GM18858 (cell line): ENCODE data around the gene KLF5.

ENCODE experiments used
- ATAC-seq: cut with Tn5 transposase; IDR thresholded peaks from one replicate; pipeline ENCODE4 v1.9.1; 2021; ENCODE audit not compliant: unreplicated experiment

The KLF5 gene

DNA sequence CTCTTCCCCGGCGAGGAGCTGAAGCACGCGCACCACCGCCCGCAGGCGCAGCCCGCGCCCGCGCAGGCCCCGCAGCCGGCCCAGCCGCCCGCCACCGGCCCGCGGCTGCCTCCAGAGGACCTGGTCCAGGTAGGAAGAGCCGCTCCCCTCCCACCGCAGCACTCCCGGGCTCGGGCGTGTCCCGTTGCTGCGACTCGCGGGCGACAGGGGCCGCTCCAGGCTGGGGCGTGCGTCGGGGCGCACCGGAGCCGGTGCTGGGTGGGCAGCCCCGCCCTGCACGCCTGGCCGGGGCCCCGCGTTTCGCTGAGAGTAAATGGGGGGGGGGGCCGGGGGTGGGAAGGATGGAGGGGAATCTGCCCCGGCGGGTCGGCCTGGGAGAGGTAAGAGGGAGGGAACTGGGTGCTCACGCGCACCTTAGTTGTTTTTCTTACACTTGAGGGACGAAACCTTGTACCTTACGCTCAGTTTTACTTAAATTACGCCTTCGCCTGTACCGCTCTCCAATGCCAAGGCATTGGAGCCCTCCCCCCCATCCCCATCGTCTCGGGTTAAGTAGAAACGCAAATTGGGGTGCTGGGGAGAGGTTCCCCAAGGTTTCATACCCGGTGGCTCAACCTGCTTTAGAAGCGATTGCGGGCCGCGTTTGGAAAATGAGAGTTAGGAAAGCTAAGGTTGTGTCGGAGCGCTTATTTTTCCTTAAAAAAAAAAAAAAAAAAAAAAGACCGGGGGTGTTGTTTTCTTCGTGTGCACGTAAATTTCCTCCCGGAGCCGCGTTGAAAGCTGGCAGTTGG is 850 bp downstream of the KLF5 start:
- ATAC-seq = peak; percentile 24

DNA sequence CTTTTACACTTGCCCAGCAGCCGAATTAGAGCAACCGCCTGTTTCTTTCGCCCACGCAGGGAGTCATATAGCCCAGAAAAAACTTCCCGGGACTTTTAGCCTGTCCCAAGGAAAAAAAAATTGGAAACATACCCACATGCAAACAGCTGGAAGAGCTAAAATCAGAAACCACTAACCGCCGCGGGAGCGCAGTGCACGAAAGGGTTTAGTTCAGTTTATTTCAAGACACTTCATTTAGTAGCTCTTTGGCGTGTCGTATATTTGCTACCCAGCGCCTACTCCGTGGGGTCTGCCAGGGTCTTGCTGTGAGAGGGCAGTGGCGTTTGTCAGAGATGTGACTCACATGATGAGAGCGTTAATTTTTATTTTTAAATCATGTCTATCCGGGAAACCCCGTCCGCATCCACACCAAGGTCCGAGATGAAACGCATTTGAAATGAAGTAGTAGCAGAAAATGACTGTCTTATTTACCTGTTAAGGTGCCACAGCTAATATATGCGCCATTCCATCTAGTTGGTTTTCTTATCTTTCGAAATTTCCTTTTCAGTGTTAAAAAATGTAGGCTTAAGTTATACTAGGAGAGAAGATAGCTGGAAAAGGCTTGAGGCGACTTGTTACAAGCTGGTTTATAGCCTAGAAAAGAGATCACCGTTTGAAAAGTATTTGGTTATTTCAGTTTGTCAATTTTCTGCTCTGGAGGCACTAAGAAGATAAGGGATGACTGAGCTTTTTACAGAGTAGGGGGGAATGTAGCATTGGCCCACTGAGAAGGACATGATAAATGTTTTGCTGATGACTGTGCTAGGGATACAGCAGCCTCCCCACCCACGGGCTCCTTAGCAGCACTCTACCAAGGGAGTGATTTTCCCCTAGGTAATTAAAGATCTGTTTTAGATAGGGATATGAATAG is 1.7 kb downstream of the KLF5 start:
- no peak for ATAC-seq

DNA sequence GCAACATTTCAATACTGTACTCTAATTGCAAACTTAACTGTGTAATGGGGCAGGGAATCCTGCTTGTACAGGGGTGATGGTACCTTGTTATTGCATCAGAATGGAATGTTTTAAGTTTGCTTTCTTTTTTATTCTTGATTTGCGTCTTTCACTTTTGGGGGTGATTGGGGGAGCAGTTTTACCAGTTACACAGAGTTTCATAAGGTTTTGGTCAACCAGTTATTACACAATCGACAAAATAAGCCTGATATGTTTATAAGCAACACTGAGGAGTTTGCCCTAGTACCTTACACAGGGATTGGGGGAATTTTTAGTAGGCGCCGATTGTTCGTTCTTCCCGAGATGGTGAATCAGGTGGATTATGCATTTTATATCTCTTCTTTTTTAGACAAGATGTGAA is 2.7 kb downstream of the KLF5 start:
- no peak for ATAC-seq

DNA sequence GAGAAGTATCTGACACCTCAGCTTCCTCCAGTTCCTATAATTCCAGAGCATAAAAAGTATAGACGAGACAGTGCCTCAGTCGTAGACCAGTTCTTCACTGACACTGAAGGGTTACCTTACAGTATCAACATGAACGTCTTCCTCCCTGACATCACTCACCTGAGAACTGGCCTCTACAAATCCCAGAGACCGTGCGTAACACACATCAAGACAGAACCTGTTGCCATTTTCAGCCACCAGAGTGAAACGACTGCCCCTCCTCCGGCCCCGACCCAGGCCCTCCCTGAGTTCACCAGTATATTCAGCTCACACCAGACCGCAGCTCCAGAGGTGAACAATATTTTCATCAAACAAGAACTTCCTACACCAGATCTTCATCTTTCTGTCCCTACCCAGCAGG is 3.1 kb downstream of the KLF5 start:
- ATAC-seq = no peak

DNA sequence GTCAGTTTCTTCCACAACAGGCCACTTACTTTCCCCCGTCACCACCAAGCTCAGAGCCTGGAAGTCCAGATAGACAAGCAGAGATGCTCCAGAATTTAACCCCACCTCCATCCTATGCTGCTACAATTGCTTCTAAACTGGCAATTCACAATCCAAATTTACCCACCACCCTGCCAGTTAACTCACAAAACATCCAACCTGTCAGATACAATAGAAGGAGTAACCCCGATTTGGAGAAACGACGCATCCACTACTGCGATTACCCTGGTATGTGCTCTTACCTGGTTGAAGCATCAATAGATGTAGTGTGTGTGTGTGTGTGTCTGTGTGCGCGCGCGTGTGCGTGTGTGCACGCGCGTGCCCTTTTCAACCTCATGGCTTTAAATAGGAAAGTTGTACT is 3.7 kb downstream of the KLF5 start:
- ATAC-seq = no peak

DNA sequence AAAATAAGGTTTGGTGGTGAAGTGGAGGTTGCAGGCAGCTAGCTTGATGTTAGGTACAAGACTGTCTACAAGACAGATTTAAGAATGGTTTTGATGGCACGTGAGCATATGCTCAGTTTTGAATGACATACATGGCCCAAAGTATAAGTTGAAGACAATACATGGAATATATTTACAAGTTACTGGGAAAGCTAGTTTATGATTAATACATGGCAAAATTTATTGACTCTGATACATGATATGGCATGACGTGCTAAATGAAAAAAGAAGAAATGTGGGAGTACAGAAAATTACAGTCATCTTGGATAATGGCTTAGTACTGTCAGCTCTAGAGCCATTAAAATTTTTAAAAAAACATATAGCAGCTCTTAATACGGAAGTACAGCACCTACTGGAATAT is 4.4 kb downstream of the KLF5 start:
- ATAC-seq = no peak

DNA sequence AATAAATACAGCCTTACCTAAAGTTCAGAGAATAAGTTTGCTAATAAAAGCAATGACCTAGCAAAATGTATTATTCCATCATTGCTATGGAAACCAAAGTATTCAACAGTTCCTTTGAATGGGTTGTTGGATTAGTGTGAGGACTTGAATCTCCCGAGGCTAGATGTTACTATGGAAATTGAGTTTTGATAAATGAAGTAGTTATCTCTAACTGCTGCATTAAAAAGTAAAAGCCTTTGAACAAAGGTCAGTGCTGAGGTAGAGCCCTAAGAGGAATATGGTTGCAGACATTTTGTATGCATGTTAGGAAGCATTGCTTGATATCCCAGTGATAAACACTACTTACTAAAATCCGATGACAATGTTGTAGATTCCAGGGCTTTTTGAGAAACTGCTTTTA is 6.2 kb downstream of the KLF5 start:
- no peak for ATAC-seq

DNA sequence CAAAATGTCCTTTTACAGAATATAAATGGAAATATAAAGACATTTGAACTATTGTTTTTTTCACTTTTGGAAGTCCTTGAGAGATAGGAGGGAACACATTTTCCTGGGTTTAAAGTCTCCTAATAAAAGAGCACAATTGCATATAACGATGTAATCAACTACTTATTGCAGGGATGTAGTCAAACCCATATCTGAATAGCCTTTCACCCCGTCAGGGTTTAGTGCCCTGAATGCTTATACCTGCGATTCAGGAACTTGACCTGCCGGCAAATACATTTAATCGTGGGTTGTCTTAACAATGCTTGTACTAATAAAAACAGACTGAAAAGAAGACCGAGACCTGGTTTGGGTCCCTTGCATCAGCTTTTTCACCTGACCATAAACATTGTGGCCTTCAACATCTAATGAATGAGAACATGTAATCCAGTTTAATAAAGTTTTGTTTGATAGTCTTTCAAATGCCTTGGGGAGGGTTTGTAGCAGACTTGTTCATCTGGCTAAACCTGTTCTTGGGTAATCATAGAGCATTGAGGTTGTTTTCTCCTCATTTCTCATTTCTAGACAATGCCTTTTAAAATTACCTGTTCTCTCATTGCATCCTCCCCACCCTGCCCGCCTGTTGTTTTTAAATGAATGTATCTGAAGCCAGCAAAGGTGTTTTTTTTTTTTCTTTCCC is 7.0 kb downstream of the KLF5 start:
- no peak for ATAC-seq

DNA sequence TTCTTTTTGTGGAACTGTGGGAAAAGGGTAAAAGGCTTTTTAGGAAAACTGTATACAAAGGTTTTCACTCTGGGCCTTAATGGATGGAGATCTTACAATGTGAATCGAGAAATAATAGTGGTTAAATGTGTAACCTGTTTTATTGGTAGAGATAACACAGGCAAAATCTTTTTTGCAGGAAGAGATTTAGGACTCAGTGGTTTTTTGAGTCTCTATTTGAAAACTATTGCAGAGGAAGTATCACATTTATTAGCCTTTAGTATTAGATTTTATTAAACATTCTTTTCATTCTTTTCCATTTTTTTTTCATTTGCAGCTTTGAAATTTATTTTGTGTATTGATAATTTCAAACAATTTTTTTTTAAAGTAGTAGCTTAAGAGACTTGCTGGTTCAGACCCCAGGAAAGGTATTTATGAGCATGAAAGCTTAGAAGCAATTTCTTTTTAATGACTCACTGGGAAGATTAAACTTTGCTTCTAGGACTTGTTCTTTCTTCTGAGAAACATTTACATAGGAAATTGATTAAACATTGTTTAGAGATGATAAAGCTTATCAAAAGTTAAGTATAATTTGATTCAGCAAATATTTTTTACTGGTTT is 10.5 kb downstream of the KLF5 start:
- no peak for ATAC-seq

DNA sequence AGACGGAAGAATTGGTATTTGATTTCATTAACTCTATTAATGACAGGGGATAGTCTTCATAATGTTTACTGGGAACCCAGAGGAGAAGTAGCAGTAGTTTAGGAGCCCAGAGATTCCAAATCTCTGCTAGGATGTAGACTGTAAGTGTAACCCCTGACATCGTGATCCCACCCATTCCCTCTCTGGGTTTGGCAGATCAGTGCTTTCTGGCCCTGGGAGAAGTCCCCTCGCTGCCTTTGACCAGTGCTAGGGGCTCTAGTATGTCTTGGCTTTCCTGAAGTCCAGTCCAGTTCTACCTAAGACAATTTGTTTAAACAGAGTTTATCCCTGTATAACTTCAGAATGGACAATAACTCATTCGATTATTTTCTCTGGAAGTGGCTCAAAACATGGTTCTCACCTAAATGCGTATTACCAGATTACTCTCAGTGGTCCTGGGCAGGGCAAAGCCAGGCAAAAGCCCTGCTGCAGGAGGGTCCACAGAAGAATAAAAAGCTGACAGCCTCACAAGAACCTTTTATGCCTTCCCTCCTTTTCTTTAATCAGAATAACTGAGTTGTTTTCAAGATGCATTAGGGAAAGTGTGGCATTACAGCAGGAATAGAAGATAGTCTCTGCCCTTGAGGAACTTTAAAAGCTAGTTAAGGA is 11.8 kb downstream of the KLF5 start:
- ATAC-seq = no peak

DNA sequence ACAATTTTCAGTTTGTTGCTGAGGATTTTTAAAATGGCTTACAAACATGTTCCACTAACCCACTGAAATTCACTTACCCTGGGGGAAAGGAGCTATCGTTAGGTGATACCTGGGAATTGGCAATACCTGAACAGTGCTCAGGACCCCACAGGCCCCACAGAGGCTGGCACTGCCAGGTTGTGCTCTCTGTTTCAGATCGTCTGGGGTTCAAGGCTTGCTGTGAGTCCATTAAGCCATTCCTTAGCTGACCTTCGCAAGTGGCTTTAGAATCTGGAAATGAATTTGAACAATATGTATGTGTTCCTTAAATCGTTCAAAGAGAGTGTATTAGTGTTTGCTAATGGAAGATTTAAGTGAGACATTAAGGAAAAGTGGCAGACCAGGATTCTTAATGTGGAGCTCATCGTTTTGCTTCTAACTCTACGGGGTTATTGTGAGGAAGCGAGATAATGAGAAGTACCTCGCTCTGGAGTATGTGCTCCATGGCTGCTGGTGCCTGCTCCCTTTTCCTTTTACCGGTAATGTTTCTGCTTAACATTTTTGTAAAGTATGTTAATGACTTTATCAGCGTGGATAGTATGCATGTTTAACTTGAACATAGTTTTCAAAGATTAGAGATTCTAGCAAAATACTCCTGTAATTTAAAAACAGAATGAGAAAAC is 13.6 kb downstream of the KLF5 start:
- no peak for ATAC-seq

DNA sequence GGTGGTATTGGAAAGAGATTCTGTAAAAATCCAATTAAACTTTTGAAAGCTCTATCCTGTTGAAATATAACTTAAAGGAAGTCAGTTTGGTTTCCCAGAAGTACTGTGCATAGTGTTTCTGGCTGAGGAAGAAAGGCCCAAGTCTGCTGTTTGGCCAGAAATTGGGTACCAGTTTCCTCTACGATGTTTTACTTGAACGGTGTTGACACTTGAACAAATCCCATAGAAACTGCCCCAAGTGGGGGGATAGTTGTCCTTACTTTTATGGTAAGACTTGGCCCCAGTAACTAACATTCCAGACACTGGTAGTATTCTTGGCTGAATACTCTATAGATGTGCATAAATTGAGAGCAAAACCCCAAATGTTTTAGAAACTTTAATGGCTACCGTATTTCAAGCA is 14.2 kb downstream of the KLF5 start:
- ATAC-seq = no peak

DNA sequence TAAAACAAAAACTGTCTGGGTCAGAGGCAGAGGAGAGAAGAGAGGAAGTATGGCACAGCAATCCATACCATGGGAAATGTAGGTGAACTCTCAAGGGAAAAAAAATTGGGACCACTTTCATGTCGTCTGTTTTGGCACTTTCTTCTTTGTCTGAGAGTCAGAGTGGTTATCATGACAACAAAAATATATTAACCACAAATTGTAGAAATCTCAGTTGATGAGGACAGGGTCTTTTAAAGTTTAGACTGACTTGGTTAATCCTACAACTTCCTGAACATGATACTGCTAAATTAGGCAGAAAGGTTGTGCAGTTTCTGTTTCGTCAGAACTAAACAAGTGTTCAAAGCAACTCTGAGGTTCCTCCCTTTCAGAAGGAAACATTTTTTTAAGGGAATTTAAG is 15.2 kb downstream of the KLF5 start:
- ATAC-seq = no peak

DNA sequence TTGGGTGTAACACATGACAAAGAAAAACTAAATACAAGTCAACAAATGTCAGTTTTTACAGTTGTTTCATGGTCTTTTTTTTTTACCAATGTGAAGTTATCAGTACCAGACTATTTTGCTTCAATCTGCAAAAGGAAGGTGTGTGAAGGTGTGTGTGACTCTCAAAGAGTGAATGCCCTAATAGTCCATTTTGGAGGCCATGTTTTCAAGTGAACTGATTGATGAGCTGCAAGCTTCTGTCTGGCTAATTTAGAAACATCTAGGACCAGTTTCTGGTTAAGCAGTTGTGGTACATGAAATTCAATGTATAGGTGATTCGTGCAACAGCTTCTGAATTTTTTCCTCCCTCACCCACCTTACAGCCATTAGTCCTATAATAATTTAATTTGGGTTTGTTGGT is 16.1 kb downstream of the KLF5 start:
- ATAC-seq = no peak

DNA sequence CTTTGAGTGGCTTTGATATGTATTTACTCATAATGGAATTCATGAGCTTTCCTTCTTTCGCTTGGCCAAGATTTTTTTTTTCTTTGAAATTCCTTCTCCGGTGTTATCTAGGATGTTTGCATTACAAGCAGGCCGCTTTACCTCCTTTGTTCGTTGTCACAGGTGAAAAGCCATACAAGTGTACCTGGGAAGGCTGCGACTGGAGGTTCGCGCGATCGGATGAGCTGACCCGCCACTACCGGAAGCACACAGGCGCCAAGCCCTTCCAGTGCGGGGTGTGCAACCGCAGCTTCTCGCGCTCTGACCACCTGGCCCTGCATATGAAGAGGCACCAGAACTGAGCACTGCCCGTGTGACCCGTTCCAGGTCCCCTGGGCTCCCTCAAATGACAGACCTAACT is 16.7 kb downstream of the KLF5 start:
- ATAC-seq = no peak

DNA sequence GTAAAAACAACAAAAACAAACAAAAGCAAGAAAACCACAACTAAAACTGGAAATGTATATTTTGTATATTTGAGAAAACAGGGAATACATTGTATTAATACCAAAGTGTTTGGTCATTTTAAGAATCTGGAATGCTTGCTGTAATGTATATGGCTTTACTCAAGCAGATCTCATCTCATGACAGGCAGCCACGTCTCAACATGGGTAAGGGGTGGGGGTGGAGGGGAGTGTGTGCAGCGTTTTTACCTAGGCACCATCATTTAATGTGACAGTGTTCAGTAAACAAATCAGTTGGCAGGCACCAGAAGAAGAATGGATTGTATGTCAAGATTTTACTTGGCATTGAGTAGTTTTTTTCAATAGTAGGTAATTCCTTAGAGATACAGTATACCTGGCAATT is 17.1 kb downstream of the KLF5 start:
- no peak for ATAC-seq

DNA sequence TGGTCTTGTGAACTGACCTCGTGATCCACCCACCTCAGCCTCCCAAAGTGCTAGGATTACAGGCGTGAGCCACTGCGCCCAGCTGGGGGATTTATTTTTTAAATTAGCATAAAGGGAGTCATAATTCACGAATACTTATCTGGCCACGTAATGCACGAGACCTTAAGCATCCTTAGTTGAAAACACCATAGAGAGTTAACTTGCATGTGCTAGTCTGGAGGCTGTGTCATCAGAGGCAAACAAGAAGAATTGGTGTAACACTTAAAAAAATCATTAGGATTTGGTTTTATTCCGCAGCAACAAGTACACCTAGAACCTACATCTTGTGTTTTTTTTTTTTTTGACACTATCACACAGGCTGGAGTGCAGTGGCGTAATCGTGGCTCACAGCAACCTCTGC is 19.1 kb downstream of the KLF5 start:
- ATAC-seq = no peak

DNA sequence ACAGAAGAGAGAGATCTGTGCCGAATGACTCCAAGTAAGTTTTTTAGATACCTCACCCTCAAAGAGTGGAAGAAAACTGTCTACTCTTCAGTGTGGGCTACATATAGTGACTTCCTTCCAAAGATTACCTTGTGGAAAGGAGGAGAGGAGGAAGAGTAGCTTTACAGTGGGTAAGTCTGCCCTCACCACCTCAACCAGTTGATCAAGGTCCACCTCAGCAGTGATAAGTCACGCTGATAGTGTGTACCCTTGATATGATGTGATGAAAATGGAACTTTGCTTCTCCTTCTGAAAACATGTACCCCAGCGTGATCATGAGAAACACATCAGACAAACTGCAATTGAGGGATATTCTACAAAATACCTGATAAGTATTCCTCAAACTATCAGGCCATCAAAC is 20.6 kb downstream of the KLF5 start:
- ATAC-seq = no peak

DNA sequence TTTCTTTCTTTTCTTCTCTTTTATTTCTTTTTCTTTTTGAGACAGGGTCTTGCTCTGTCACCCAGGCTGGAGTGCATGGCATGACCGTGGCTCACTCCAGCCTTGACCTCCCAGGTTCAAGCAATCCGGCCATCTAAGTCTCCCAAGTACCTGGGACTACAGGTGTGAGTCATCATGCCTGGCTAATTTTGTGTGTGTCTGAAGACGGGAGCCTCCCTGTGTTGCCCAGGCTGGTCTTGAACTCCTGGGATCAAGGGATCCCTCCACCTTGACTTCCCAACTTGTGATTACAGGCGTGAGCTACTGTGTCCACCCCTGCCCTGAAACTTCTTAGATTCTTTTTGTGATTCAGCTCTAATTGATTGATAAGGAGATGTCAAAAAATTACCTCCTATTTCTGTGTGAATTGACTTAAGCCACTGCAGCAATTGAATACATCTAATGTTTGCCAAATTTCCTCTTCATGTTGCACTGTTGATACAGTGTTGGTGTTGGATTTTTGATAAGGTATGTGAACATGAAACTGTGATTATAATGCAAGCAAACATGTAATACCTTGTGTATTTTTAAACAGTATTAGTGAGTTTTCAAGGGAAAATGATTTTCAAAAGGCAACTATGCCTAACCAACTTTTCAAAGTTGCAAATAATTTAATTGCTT is 22.6 kb downstream of the KLF5 start:
- ATAC-seq = no peak

DNA sequence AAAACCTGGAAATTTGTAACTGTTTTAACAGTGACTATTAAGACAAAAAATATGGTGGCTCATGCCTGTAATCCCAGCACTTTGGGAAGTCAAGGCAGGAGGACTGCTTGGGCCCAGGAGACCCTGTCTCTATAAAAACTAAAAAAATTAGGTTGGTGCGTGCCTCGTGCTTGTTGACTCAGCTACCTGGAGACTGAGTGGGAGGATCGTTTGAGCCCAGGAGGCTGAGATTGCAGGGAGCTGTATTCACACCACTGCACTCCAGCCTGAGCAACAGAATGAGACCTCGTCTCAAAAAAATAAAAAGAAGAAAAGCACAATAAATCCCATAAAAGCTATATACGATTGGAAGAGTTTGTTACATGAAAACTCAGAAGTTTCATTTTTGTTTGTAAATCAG is 23.7 kb downstream of the KLF5 start:
- ATAC-seq = no peak
